ENCODE data around the gene VTI1A.

The VTI1A gene

GRCh38 chr10:112644265-112644645, 197.2 kb downstream of the VTI1A start:
- DNase-seq, result no peak

DNA sequence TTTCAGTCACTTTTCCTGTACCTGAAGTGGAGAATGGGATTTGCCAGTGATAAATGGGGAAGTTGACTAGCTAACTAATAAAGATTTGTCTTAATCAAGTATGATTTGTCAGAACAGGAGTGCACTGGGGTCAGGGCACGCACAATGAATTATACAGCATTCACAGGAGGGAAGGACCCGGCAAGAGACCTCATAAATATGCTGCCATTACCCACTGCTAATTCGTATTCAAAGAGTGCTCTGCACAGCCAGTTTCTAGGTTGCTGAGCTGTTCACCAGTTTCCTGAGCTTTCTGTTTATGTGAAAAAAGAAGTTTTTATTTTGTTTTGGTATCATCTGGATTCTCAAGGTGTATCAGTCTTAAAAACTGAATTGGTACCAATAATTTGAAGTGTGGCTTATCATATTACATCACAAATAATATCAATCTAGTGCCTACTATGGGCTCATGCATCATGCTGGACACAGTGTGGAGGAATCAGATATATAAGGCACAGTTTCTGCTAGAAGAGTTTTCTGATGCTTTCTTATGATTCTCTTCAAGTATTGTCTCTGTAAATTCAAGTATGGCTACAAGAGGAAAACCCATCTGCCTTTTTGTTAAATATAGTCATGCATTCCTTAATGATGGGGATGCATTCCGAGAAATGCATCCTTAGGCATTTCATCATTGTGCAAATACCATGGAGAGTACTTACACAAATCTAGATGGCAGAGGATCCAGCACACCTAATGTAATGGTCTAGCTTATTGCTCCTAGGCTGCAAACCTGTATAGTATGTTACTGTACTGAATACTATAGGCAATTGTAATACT, 202.2 kb downstream of the VTI1A start:
- no peak for DNase-seq

DNA sequence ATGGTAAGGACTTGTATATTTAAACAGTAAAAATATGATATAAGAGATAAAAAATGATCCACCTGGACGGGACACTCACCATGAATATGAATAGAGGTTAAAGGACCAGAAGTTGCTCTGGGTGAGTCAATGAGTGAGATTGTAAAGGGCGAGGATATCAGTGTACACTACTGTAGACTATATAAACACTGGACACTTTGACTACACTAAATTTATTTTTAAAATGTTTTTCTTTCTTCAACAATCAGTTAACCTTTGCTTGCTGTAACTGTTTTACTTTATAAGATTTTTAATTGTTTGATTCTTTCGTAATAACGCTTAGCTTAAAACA, 202.8 kb downstream of the VTI1A start:
- DNase-seq, result no peak

- DNase-seq, result no peak
Measured at GRCh38 chr10:112650588-112651030, 203.6 kb downstream of the VTI1A start.

DNA sequence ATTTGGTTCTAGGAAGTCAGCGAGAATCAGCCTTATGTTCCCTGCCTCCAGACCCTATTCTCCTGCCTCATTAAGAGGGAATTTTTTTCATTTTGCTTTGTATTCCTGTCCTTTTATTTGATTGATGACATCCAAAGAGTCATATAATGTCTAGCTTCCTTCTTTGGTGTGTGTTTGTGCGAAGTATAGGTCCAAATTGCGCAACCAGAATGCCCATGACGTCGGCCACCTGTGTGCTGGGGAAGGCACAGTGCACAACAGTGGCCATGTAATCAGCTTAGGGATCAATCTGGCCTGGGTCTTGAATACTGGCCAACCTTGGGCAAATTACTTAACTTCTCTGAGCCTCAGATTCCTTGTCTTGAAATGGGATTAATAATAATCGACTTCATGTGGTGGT, 206.2 kb downstream of the VTI1A start:
- DNase-seq, result no peak

DNA sequence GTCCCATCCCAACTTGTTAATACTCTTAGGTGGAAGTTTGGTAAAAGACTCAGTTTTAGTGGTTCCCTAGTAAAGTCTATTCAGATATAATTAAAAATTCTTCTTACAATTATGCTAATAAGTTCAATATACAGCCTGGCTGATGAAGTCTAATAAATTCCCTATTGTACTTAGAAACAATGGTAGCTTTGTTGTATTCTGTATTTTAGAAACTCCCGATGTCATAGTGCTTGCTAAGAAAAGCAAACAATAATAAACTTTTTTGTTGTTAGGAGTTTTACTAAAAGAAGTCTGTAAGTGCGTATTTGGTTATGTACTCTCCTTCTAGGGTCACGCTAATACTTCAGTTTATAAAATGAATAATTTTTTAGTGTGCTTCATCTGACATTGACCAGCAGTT, 206.8 kb downstream of the VTI1A start:
- DNase-seq, result no peak

DNA sequence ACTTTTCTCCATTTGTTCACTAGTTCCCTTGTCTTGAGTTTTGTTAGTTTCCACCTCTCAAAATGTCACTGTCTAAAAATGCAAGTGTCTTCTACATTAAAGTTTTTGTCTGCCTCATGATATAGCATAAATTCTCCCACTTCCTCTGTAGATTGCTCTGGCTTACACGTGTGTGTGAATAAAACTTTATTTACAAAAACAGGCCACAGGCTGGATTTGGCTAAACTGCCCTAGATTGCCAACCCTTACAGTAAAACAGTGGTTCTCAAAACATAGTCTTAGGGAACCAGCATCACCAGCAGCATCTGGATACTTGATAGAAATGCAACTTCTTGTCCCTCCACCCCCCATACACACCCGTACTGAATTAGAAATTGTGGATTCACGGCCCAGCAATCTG, 207.8 kb downstream of the VTI1A start:
- no peak for DNase-seq

- no peak for DNase-seq
Measured at GRCh38 chr10:112655722-112656121, 208.7 kb downstream of the VTI1A start.

DNA sequence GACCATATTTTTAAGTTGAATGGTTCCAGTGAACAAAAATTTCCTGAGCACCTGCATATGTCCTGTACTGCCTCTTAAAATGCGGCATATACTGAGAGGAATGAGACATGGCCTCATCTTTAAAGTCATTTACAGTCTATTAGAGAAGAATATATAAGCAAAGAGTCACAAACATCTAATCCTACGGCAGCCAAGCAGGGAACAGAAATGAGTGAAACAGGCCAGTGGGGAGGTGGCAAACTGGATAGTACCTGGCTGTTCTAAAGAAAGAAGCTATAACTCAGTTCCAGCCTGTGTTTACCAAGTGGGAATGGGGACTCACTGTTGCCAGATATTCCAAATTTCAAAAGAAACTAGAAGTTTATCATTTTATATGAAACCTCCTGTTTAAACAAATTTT, 211.4 kb downstream of the VTI1A start:
- DNase-seq, result no peak

GRCh38 chr10:112658900-112659638, 212.1 kb downstream of the VTI1A start:
- no peak for DNase-seq

- no peak for DNase-seq
Measured at GRCh38 chr10:112663234-112664125, 216.5 kb downstream of the VTI1A start.

- no peak for DNase-seq
Measured at GRCh38 chr10:112666094-112666493, 219.1 kb downstream of the VTI1A start.

DNA sequence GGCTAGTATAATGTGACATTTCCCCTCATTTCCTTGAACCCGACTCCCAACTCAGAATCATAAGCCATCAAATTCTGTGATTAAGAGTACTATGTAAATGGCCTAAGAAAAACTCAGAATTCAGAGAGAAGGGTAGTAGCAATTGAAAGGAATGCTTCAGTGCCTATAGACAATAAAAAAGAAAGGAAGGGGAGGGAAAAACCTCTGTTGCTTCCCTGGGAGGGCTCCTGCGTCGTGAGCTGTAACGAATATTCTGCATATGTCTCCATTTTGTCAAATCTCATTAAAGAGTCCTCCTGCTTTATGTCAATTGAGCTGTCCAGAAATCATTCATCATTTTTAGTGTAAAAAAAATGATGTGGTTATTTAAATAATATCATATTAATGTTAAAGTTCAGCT, 223.0 kb downstream of the VTI1A start:
- no peak for DNase-seq

GRCh38 chr10:112671743-112672142, 224.7 kb downstream of the VTI1A start:
- DNase-seq, result no peak

GRCh38 chr10:112672706-112673105, 225.7 kb downstream of the VTI1A start:
- no peak for DNase-seq

- no peak for DNase-seq
Measured at GRCh38 chr10:112675560-112676083, 228.6 kb downstream of the VTI1A start.

DNA sequence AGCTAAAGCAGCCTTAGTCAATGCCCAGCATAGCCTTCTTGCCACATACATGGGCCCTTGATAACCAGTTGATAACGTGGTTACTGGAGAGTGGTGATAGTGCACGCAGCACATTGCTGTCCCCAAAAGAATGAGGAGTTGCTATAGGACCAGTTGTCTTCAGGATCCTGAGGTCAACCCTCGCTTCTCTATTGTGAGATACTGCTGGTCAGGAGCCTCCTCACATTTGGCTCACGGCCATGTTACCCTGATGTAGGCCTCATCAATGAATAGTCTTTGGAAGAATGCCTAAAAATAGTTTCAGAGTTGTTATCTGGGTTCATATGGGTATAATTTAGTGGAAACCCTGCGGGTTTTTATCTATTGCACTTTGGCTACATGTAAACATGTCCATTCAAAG, 230.7 kb downstream of the VTI1A start:
- peak; percentile 94 for DNase-seq

GRCh38 chr10:112678581-112678980, 231.6 kb downstream of the VTI1A start:
- DNase-seq, result no peak

GRCh38 chr10:112678987-112679386, 232.0 kb downstream of the VTI1A start:
- DNase-seq, result no peak

DNA sequence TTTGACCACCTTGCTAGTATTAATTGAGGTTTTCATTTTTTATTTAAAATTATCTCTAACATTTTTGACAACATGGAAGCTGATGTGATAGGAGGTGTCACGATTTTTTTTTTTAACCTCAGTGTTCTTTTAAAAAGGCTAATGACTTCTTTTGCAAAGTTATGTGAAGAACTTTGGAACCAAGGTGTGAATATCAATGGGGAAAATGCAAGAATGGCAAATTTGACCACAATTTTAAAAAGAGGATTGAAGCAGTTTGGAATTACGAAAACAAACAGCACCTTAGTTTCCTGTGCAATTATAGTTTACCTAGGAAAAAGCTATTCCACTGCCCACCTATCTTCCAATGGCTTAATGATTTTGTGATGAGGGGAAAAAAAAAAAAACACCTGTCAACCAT, 232.4 kb downstream of the VTI1A start:
- DNase-seq, result no peak

DNA sequence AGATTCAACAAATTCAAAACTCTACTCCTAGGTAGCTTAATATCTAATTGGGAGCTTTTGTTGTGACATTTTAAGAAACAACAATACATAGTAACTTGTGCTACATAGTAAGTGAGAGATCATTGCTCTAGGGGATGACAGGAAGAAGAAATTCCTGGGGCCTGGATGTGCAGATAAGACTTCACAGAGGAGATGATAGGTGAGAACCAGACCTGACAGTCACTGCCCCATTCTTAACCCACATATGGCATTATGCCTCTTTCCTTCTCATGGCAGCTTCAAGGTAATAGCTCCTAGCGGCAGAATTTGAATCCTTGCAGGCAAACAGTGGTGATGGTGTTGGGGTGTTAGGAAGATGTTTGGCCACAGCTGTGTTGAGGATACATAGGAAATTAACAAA, 233.6 kb downstream of the VTI1A start:
- no peak for DNase-seq

DNA sequence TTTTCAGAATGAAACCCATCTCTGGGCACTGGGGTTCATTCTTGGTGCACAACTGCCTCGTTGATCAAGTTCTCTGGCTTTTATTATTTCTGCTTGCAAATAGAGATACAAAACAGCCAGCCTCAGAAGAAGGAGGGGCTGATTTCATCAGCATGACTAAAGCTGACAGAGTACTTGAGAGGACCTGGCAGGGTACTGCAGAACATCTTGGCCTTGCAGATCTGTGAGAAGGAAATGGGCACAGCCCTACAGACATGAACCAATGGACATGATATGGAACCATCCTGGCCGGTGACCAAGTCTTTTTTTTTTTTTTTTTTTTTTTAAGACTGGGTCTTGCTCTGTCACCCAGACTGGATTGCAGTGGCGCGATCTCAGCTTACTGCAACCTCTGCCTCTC, 240.6 kb downstream of the VTI1A start:
- DNase-seq, result no peak

Measured in OCI-M1 (cell line).